ENCODE data around the gene PLCB3. TPM values are rescaled to one million over a fixed set of nuclear protein-coding genes. Genes with fewer than 3 reads are reported as not detected.
A peak's percentile ranks its signal among the peaks of the same experiment; 100 is the strongest.

The PLCB3 gene
- total and polyA plus RNA-seq, 2 of the 13 experiments (the other 11 are each of a cell fraction or from before 2014, with no cell fraction given) = 7.5 to 13.8 TPM

DNA sequence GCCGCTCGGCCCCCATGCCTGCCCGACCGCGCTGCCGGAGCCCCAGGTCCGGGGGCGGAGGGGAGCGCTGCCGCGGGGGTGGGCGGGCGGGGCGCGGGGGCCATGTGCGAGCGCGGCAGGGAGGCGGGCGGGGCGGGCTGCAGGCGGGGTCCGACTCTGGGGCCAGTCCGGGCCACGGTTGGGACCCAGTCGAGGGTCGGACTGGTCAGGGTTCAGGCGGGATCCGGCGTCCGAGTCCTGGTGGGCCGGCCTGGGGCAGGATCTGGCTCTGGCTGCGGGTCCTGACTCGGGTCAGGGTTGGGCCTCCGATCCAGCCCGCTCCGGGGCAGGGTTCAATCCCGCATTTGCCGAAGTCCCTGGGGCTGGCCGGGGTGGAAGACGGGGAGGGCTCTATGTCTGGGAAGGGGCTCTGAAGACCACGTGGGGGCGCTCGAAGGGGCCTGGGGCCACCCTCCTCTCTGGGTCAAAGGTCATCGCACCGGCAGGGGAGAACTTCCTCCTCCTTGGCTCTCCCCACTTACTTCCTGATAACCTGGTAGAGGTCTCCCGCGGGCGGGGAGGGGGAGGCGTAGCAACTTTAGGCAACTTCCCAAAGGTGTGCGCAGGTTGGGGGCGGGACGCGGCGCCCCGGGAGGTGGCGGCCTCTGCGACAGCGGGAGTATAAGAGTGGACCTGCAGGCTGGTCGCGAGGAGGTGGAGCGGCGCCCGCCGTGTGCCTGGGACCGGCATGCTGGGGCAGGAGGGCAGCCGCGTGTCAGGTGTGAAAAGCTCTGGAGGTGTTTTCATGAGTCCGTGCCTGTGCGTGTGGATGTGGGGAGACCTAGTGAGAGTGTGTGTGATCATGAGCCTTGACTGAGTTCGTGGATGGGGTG lies 54.6 kb downstream of the PLCB3 start (continued):
- TF ChIP-seq ZNF350 (CRISPR knock-in tag; IDR thresholded peaks at IDR 0.05; ENCODE audit: borderline replicate concordance, low read depth) (peak; percentile 46; the same call in 1 of the 2 replicates), EZH2 (conservative IDR thresholded peaks at IDR 0.05; ENCODE audit: low read depth, low read length) (no peak), HMGXB3 (CRISPR knock-in tag; IDR thresholded peaks at IDR 0.05; ENCODE audit: borderline replicate concordance) (peak; percentile 45; the same call in 1 of the 2 replicates), SMC3 (IDR thresholded peaks at IDR 0.05; ENCODE audit: low read length) (no peak), SUZ12 (IDR thresholded peaks at IDR 0.05; ENCODE audit: low read depth, low read length) (no peak), ZNF281 (CRISPR knock-in tag; IDR thresholded peaks at IDR 0.05; ENCODE audit: borderline replicate concordance) (0 out of 2 replicates have a peak, but pooled peaks have one; percentile 21), ZBTB14 (CRISPR knock-in tag; IDR thresholded peaks at IDR 0.05) (no peak), CREM (IDR thresholded peaks at IDR 0.05) (peak; percentile 35; the same call in 1 of the 2 replicates), CREM (CRISPR knock-in tag; IDR thresholded peaks at IDR 0.05) (no peak), TFAP4 (IDR thresholded peaks at IDR 0.05; ENCODE audit: borderline replicate concordance, low read depth) (peak; percentile 50; the same call in 1 of the 2 replicates), SKI (IDR thresholded peaks at IDR 0.05; ENCODE audit: partially characterized antibody) (no peak), GMEB1 (CRISPR knock-in tag; IDR thresholded peaks at IDR 0.05; ENCODE audit: borderline replicate concordance) (no peak), KDM5B (CRISPR knock-in tag; IDR thresholded peaks at IDR 0.05; ENCODE audit: borderline replicate concordance) (peak; percentile 71), TSC22D2 (CRISPR knock-in tag; IDR thresholded peaks at IDR 0.05; ENCODE audit: borderline replicate concordance) (no peak)
- TF ChIP-seq, protein P1, sequence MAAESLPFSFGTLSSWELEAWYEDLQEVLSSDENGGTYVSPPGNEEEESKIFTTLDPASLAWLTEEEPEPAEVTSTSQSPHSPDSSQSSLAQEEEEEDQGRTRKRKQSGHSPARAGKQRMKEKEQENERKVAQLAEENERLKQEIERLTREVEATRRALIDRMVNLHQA (CRISPR knock-in tag; IDR thresholded peaks at IDR 0.05) = no peak
